Activated gamma-delta T cell treated with Interleukin-2 at 50 U/mL for 16 hours (primary cell): ENCODE data around the gene CASP1.
"Not testable (repeated sequence)": the region's sequence is repeated elsewhere in the genome, so short reads cannot be mapped to it uniquely, and the experiment has no call there.

Source experiments
- DNase-seq: peaks from one replicate; pipeline ENCODE4 v3.0.0-alpha.2; 2020

The CASP1 gene

DNA sequence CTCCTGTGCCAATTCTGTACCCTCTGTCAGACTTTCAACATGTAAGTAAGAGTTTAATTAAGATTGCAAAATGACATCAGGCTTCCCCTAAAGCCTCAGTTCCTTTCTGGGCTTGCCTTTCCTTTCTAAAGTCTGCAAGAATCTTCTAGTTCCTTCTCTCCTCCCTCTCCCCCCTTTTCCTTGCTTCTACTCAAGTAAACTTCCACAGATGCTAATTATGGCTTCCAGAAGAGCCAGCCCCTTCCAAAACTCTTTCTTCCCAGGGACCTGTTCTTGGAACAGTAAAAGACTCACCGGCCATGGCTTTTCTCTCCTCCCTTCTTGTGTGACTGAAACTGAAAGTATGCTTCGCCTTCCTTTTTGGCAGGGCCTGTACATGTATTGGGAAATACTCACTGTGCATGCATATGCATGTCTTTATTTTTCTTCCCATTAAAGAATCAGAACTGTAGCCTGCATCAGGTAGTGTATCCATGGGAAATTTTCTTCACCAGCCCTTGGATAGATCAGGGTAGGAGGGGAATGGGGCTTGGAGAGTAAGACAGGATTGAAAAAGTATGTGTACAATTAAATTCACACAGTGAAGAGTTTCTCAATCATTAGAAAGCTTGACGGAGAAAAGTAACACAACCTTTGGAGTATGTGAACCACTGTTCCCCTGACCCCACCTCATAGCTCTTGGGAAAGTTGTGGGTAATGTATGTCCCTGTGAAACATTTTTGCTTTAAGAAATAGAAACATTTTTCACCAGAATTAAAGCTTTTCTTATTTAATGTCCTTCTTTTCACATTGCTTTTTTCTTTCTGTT is at the start of gene CASP1:
Gene CASP1, minus strand, starts transcription at position 332 of the 808 bp plus-strand sequence. Its CDS starts 31 bp downstream, at position 301.
- peak; percentile 16 for DNase-seq

GRCh38 chr11:105081412-105082150 is 46.6 kb upstream of the CASP1 start:
- DNase-seq, result no peak

DNA sequence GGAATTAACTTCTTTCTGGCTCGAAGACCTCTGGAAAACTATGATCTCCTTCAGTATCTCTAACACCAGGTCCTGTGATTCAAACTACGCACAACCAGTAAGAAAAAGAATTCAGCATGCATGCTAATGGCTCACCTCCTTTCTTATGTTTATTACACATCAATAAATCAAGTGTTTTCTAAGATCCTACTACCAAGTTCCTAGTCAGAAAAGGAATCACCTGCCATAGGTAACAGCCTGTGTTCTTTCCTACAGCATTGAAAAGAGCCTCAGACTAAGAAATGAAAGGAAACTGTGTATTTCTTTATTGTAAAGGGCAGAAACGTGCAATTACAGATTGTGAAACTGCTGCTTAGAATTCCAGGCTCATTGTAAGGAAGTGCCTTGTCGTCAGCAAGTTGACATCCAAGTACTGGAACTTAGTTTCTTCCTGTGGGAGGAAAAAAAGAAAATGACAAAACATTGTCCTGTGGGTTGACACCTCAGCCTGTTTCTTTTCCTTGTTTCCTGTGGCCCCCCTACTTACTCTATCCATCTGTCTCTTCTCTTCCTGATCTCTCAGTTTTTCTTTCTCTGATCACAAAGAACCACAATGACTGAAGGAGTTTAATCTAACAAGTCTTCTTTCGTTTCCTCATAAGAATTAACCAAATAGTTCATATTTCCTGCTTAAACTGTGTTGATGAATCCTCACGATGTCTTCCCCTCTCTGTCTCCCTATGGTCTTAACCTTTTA is 45.4 kb upstream of the CASP1 start:
- DNase-seq, result not testable (repeated sequence)

DNA sequence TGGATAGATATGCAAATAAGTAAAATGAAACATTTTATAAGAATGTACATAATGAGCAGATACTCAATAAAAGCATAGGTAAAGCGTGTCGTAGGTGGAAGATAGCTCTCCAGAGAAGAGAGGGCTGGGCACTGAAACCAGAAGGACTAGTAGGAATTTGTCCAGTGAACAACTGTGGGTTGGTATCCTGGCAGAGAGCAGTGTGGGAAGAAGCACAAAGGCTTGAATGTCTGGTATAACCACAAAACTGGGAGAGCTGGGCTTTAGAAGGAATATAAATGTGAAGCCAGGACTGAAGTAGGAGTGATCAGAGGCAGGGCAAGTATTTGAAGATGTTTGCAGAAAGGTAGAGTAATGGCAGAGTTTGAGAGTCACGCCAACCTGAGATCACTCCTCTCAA is 43.3 kb upstream of the CASP1 start:
- no peak for DNase-seq

DNA sequence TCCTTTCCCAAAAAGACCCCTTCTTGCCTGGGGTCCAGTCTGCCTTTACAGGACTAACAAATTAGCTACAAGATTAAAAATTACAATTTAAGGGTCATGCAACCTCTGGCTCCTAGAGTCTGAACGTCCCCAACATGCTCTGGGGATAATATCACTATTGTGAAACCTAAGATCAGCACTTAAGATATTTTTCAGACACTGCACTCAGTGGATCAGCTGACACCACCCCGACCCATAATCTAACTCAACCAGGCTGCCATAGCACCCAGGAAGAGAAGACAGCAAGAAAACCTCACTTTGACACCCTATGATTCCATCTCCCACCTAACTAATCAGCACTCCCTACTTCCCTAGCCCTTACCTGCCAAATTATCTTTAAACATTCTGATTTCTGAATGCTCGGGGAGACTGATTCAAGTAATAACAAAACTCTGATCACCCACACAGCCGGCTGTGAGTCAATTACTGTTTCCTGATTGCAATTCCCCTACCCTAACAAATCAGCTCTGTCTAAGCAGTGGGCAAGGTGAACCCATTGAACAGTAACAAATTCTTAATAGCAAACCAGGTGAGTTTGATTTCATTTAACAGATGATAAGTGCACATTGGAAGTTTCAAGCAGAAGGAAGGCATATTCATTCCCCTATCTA is 42.3 kb upstream of the CASP1 start:
- DNase-seq, result not testable (repeated sequence)

- no peak for DNase-seq
Measured at GRCh38 chr11:105074166-105074530, 39.2 kb upstream of the CASP1 start.

GRCh38 chr11:105073456-105074165 is 38.7 kb upstream of the CASP1 start:
- no peak for DNase-seq

GRCh38 chr11:105072080-105072479 is 37.1 kb upstream of the CASP1 start:
- DNase-seq, result not testable (repeated sequence)

DNA sequence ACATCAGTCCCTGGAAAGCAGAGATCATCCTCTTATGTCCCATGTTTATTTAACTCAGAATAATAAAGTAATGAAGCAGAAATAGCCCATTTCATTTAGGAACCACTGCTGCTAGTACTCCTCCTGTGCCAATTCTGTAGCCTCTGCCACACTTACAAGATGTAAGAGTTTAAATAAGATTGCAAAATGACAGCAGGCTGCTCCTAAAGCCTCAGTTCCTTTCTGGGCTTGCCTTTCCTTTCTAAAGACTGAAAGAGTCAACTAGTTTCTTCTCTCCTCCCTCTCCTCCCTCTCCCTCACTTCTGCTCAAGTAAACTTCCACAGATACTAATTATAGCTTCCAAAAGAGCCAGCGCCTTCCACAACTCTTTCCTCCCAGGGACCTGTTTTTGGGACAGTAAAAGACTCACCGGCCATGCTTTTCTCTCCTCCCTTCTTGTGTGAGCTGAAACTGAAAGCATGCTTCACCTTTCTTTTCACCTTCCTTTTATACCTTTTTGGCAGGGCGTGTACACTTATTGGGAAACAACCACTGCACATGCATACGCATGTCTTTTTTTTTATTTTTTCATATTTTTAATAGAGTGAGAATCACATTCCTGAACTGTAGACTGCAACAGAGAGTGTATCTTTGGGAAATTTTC is 36.3 kb upstream of the CASP1 start:
- no peak for DNase-seq

- DNase-seq, result no peak
Measured at GRCh38 chr11:105070306-105070705, 35.4 kb upstream of the CASP1 start.

DNA sequence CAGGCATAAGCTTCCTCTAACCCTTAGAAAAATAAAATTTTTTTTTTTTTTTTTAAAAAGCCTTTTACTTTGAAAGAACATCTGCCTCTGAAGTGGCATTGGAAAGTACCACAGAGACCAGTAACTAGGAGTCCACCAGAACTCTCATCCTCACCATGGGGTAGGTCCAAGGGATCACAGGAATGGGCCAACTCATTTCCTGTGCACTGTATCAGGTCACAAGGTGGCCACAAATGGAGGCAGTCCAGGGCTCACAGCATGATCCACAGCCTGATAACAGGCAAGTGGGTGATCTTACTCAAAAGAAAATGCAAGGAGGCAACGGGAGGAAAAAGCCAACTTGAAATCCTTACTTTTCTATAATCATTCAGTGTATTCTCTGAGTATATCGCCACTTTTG is 34.8 kb upstream of the CASP1 start:
- not testable (repeated sequence) for DNase-seq

DNA sequence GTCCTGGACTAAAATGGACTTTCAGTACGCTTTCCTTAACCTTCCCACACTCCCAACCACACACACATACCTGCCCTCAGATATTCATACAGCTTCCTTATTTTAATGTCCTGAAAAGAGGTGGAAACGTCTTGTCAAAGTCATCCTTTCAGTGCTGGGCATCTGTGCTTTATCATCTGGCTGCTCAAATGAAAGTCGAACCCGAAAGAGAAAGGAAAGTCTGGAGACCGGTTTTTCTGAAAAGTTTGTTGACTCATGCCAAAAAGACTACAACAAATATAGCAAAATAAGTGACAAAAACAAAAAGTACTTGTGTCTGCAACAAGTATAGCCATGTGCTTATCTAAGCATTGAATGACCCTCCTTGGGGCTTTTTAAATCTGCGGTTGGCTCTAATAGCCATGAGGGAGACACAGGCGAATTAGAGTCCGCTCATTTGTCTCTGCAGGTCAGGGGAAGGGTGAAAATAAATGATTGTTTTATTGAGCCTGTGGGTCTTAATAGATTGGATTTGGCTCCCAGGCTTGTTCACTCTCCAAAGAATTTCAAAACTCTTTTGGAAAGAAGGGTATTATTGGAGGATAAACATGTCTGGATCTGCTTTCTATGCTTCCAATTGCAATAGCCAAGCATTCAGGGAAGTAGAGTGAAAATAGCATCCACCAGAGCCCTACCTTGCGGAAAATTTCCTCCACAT is 28.4 kb upstream of the CASP1 start:
- DNase-seq, result not testable (repeated sequence)

- no peak for DNase-seq
Measured at GRCh38 chr11:105057432-105057831, 22.5 kb upstream of the CASP1 start.

DNA sequence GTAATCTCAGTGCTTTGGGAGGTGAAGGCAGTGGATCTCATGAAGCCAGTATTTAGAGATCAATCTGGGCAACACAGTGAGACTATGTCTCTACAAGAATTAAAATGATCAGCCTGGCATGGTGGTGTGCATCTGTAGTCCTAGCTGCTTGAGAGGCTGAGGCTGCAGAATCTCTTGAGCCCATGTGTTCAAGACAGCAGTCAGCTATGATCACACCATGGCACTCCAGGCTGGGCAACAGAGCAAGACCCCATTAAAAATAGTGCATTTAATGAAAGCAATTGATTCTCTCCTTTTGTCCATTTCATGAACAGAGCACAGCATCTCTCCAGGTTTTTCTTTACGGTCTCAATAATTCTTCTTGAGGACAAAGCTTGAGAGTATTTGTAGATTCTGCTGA is 21.5 kb upstream of the CASP1 start:
- no peak for DNase-seq

GRCh38 chr11:105054723-105055493 is 20.0 kb upstream of the CASP1 start:
- no peak for DNase-seq

GRCh38 chr11:105052487-105052886 is 17.5 kb upstream of the CASP1 start:
- DNase-seq, result no peak

- DNase-seq, result no peak
Measured at GRCh38 chr11:105051559-105051958, 16.6 kb upstream of the CASP1 start.

DNA sequence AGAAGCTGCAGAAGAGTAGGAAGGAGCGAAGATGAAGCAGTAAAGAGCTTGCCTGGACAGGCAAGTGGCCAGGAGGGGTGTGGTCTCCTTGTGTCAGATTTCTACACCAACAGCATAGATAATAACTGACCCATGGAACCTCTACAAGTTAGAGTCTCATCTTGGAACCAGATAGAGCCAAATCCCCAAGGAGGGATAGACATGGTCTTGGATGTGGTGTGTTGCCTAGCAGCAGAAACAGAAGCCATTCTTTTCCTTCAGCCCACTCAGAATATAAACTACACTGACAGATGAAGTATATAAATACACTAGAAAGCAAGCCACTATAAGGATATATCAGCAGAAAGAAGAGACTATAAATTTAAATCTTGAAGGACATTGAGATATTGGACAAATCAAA is 14.5 kb upstream of the CASP1 start:
- DNase-seq, result no peak

DNA sequence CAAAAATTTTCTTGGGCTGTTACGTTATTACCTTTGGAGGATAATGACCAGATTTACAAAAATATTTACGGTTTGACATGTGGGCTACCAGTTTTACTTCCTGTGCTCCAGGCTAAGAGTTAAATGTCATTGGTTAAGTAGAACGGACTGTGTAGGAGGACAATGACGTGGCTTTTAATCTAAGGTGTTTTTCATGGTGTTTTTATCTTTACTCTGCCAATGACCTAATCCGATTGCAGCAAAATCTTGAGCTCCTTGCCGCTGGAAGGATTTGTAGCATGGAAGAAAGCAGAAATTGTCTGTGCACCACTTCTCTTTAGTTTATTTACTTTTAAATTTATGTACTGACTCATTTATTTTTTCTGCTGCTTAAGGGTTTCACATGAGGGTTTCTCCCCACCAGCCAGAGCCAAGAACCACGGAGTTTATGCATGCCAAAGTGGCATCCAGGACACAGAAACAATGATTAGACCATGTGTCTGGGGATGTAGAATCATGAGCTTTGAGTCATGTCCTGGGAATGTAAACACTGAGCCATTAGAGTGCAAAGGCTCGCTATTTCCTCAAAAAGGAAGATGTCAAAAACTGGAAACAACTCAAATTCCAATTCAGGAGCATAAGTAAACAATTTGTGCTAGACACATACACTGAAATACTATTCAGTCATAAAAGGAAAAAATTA is 12.1 kb upstream of the CASP1 start:
- DNase-seq, result no peak
